Caco-2 (cell line): ENCODE measurements around the gene BCAS3. TPM values are rescaled to one million over a fixed set of nuclear protein-coding genes. Genes with fewer than 3 reads are reported as not detected.

Experiments used
- BruUV-seq: library from RNA; stranded (reverse); fragments of 400-500 nt; replicated peaks from 2 replicates; lab custom pipeline; 2021; lab: Mats Ljungman, UMichigan
- CTCF ChIA-PET: fragments of 300-600 bp; sonication (Branson Sonifier 250); formaldehyde crosslinking; loops from one replicate; lab custom pipeline; 2022; ENCODE audit warnings: antibody characterized with exemption; lab: Charles Lee
- POLR2A ChIA-PET: fragments of 300-600 bp; sonication (Branson Sonifier 250); formaldehyde crosslinking; loops from one replicate; lab custom pipeline; 2022; ENCODE audit warnings: antibody characterized with exemption; lab: Charles Lee
- DNase-seq, 2 experiments: peaks; one replicate each; pipeline versions ENCODE4 v3.0.0 to v3.0.0-alpha.2; 2020 to 2022
- H3K27me3 ChIP-seq: replicated peaks from 2 replicates; pipeline ENCODE4 v1.6.0; 2011; ENCODE audit warnings: low read length; ENCODE audit not compliant: control insufficient read depth, insufficient read depth
- H3K36me3 ChIP-seq: 2 replicates; pipeline ENCODE4 v1.5.1; 2011; ENCODE audit warnings: low read length; ENCODE audit not compliant: control insufficient read depth, insufficient read depth
- H3K4me1 ChIP-seq: fragments of 250-450 bp; sonication (Bioruptor Pico); 2 replicates; pipeline ENCODE4 v1.5.1; 2020; ENCODE audit warnings: mild to moderate bottlenecking
- H3K4me3 ChIP-seq: 2 replicates; pipeline ENCODE4 v1.5.1; 2011; ENCODE audit warnings: low read depth, mild to moderate bottlenecking, control low read depth, low read length
- H3K9me3 ChIP-seq: fragments of 250-450 bp; sonication (Bioruptor Pico); 2 replicates; pipeline ENCODE4 v1.5.1; 2020; ENCODE audit warnings: mild to moderate bottlenecking, moderate library complexity
- H3K27ac Mint-ChIP-seq: one replicate; pipeline ENCODE4 v1.8.0; 2022; ENCODE audit warnings: mixed read lengths; ENCODE audit not compliant: unreplicated experiment
- H3K27me3 Mint-ChIP-seq: one replicate; pipeline ENCODE4 v1.8.0; 2022; ENCODE audit warnings: mixed read lengths; ENCODE audit not compliant: insufficient read depth, unreplicated experiment
- H3K36me3 Mint-ChIP-seq: one replicate; pipeline ENCODE4 v1.8.0; 2022; ENCODE audit warnings: mild to moderate bottlenecking, mixed read lengths; ENCODE audit not compliant: insufficient read depth, unreplicated experiment
- H3K4me1 Mint-ChIP-seq: one replicate; pipeline ENCODE4 v1.8.0; 2022; ENCODE audit warnings: low read depth, mixed read lengths; ENCODE audit not compliant: unreplicated experiment
- H3K4me3 Mint-ChIP-seq: one replicate; pipeline ENCODE4 v1.8.0; 2022; ENCODE audit warnings: mild to moderate bottlenecking, moderate library complexity, mixed read lengths; ENCODE audit not compliant: unreplicated experiment
- H3K9me3 Mint-ChIP-seq: one replicate; pipeline ENCODE4 v1.8.0; 2022; ENCODE audit warnings: mixed read lengths; ENCODE audit not compliant: unreplicated experiment
- intact Hi-C: fragments of 100-400 bp; cut with micrococcal nuclease; formaldehyde crosslinking; loops from one replicate; pipeline ENCODE4 v1.10.0; 2022; ENCODE audit not compliant: unreplicated experiment
- total RNA-seq: library from RNA; stranded (reverse); gene quantifications from 2 replicates; pipeline ENCODE4 v1.2.3, GENCODE V29; 2022
- TF ChIP-seq, protein P1 (sequence below), 2 experiments: fragments of 200-600 bp in 1 of 2; IDR thresholded peaks; 1 replicate in 1 of 2; 2 replicates in 1 of 2; pipeline versions ENCODE4 v1.5.1 to v1.8.0; 2011 to 2022; ENCODE audit warnings: antibody characterized with exemption in 1 of 2, control low read depth in 1 of 2, inconsistent platforms in 1 of 2, low read depth in 1 of 2, low read length in 1 of 2, mild to moderate bottlenecking in 1 of 2, moderate library complexity in 1 of 2; ENCODE audit not compliant: insufficient read depth in 1 of 2, severe bottlenecking in 1 of 2, unreplicated experiment in 1 of 2

BCAS3 gene
- total RNA-seq, 1 experiment from 2014 or later: 44.1 TPM

DNA sequence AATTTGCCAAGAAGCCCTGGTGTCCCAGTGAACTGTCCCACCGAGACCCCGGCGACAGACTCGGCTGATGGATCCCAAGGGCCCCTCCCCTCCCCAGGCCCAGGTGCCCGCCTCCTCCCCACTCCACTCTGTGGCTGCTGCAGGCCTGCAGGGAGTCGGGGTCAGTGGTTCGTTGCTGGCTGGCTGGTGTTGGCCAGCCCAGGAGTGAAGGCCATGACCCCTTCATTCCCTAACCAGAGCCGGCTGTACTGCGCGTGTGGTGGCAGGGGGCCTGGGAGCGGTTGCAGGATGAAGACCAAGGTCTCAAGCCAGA lies 712.8 kb downstream of the BCAS3 start:
- Histone ChIP-seq H3K36me3 (no peaks in the 10 kb centered on the region), H3K27me3 (no peaks in the 10 kb centered on the region), H3K4me3 (no peak overlapping the region), H3K4me1 (peaks cover 28% of the 10 kb centered on the region), H3K9me3 (no peaks in the 10 kb centered on the region)
- H3K4me3 Mint-ChIP-seq: no peak overlapping the region
- DNase-seq: no peak
- H3K9me3 Mint-ChIP-seq: no peaks in the 10 kb centered on the region
- no peaks in the 10 kb centered on the region for H3K27me3 Mint-ChIP-seq
- TF ChIP-seq, protein P1, sequence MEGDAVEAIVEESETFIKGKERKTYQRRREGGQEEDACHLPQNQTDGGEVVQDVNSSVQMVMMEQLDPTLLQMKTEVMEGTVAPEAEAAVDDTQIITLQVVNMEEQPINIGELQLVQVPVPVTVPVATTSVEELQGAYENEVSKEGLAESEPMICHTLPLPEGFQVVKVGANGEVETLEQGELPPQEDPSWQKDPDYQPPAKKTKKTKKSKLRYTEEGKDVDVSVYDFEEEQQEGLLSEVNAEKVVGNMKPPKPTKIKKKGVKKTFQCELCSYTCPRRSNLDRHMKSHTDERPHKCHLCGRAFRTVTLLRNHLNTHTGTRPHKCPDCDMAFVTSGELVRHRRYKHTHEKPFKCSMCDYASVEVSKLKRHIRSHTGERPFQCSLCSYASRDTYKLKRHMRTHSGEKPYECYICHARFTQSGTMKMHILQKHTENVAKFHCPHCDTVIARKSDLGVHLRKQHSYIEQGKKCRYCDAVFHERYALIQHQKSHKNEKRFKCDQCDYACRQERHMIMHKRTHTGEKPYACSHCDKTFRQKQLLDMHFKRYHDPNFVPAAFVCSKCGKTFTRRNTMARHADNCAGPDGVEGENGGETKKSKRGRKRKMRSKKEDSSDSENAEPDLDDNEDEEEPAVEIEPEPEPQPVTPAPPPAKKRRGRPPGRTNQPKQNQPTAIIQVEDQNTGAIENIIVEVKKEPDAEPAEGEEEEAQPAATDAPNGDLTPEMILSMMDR (IDR thresholded peaks at IDR 0.05; ENCODE audit: insufficient read depth in 1 of 2, low read depth in 1 of 2, low read length in 1 of 2, severe bottlenecking in 1 of 2, unreplicated experiment in 1 of 2): no peak
- H3K27ac Mint-ChIP-seq: no peak overlapping the region
- peaks cover 14% of the 10 kb centered on the region for H3K36me3 Mint-ChIP-seq
- BruUV-seq: no TSS peak
- POLR2A ChIA-PET: no interaction called here
- intact Hi-C loops: loop anchor here (5.0 kb wide), 2 partner anchors 33 to 153 kb away; no protein-coding TSS in a partner anchor
- peaks cover 18% of the 10 kb centered on the region for H3K4me1 Mint-ChIP-seq
- CTCF ChIA-PET: interaction anchor here (0.6 kb wide), 1 partner anchor 9 kb away, joined by 3 read pairs; the partner anchor contains the start of gene TBX2

DNA sequence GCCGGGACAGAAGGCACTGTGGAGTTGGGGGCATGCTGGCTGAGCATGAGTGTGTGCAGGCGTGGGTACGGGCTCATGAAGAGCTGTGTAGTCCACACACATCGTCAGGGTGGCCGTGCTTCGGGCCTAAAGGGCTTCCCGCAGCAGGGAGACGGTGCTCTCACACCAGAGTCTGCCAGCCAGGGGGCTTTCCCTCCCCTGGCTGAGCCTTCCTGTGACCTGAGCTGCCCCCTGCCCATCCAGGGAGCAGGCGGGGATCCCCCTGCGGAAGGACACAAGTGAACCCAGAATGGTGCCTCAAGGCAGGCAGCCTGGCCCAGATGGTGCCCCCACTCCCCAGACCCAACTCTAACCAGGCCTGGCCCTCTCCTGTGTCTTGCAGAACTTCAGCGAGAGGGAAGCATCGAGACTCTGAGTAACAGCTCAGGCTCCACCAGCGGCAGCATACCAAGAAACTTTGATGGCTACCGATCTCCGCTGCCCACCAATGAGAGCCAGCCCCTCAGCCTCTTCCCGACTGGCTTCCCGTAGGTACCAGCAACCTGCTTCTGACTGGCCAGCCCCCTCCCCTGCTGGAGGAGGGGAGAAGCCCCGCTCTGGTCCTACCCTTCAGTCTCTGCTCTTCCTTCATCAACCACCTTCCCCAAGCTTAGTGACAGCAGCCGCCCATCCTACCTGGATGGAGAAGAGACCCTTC lies 714.1 kb downstream of the BCAS3 start:
- Histone ChIP-seq H3K27me3 (no peaks in the 10 kb centered on the region), H3K4me3 (no peak overlapping the region), H3K36me3 (no peaks in the 10 kb centered on the region), H3K4me1 (peaks cover 29% of the 10 kb centered on the region), H3K9me3 (no peaks in the 10 kb centered on the region)
- intact Hi-C loops: loop anchor here (5.0 kb wide), 2 partner anchors 34 to 154 kb away; no protein-coding TSS in a partner anchor
- TF ChIP-seq, protein P1 (IDR thresholded peaks at IDR 0.05; ENCODE audit: insufficient read depth in 1 of 2, low read depth in 1 of 2, low read length in 1 of 2, severe bottlenecking in 1 of 2, unreplicated experiment in 1 of 2): no peak
- H3K27ac Mint-ChIP-seq: peak overlapping the region; percentile 2
- CTCF ChIA-PET: interaction anchor here (0.6 kb wide), 1 partner anchor 351 kb away, joined by 6 read pairs; no protein-coding TSS in a partner anchor
- no peaks in the 10 kb centered on the region for H3K27me3 Mint-ChIP-seq
- DNase-seq: no peak
- H3K4me3 Mint-ChIP-seq: no peak overlapping the region
- H3K36me3 Mint-ChIP-seq: peaks cover 15% of the 10 kb centered on the region
- H3K4me1 Mint-ChIP-seq: peaks cover 24% of the 10 kb centered on the region
- no peaks in the 10 kb centered on the region for H3K9me3 Mint-ChIP-seq
- POLR2A ChIA-PET: no interaction called here
- no TSS peak for BruUV-seq

DNA sequence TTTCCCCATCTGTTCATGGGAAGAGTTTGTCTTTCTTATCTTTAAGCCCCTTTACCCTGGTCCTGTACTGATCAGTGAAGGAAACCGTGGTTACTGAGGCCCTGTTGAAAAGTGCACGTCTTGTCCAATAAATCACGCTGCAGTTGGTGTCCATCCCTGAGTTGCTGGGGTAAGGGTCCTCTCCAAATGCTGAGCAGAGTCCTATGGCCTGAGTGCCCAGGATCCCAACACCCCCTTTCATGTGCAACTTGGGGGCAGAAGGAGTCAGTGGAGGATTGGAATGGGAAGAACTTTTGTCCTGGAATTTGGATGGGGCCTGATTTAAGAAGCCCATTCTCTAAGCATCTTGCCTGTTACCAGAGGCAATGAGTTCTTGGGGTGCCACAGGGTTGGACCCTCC lies 715.0 kb downstream of the BCAS3 start:
- Histone ChIP-seq H3K4me1 (peaks cover 29% of the 10 kb centered on the region), H3K36me3 (no peaks in the 10 kb centered on the region), H3K9me3 (no peaks in the 10 kb centered on the region), H3K4me3 (no peak overlapping the region), H3K27me3 (no peaks in the 10 kb centered on the region)
- intact Hi-C loops: loop anchor here (5.0 kb wide), 2 partner anchors 35 to 155 kb away; no protein-coding TSS in a partner anchor
- ChIA-PET POLR2A (no interaction called here), CTCF (no interaction called here)
- no peaks in the 10 kb centered on the region for H3K27me3 Mint-ChIP-seq
- no peak for DNase-seq
- peaks cover 15% of the 10 kb centered on the region for H3K36me3 Mint-ChIP-seq
- no peak overlapping the region for H3K4me3 Mint-ChIP-seq
- H3K27ac Mint-ChIP-seq: peak overlapping the region; percentile 2
- H3K4me1 Mint-ChIP-seq: peaks cover 24% of the 10 kb centered on the region
- H3K9me3 Mint-ChIP-seq: no peaks in the 10 kb centered on the region
- TF ChIP-seq, protein P1 (IDR thresholded peaks at IDR 0.05; ENCODE audit: insufficient read depth in 1 of 2, low read depth in 1 of 2, low read length in 1 of 2, severe bottlenecking in 1 of 2, unreplicated experiment in 1 of 2): no peak
- BruUV-seq: no TSS peak
